ENCODE measurements around the gene KANSL1. TPM values are rescaled to one million over a fixed set of nuclear protein-coding genes. Genes with fewer than 3 reads are reported as not detected.

Gene KANSL1
- total and polyA plus RNA-seq, 2 donors (not counting 1 experiment from before 2014, with no cell fraction given) = 36.8 to 233 TPM

DNA sequence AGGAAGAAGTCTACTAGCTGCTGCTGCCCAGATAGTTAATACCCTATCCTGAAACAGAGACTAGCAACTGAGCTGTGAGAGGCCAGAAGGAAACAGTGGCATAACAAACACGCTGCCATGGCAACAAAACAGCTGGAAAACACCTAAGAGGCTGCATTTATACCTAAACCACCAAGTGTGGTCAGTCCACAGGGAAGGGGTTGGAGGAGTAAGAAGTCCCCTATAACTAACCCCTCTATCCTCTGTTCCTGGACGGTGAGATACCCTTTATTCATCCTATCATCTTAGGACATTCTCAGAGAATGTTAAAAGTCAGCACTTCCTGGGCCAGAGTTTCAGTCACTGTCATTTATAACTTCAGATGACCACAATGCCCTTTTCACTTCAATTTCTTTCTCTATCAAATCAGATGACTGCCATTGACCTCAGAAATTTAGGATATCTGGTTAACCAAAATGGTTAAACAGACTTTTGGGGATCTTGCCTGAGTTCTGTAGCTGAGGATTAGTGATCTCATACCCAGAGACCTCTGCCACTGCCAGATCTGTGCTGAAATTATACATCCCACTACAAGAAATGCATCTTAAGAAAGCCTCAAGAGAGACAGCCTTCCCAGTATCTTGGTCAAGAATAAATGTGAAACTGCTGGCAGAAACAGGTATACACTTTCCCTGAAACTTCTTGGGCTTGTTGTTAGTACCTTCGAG lies 158.0 kb downstream of the KANSL1 start:
- Mint-ChIP-seq H3K4me1 (peaks cover 3% of the 10 kb centered on the region), H3K4me3 (no peak overlapping the region), H3K9me3 (ENCODE audit: insufficient read depth) (no peaks in the 10 kb centered on the region), H3K27me3 (no peaks in the 10 kb centered on the region), H3K27ac (peak overlapping the region; percentile 37)
- H3K9ac ChIP-seq (ENCODE audit: low read length) = no peak overlapping the region
- no peak overlapping the region for H3K4me3 ChIP-seq (ENCODE audit: control extremely low read depth in 1 of 5, extremely low read depth in 1 of 5, insufficient read depth in 1 of 5, low read depth in 2 of 5, low read length in 4 of 5)
- no peaks in the 10 kb centered on the region for H3K79me2 ChIP-seq (ENCODE audit: control insufficient read depth, insufficient read depth, low read length)
- ChIA-PET CTCF (interaction anchor here (0.7 to 3.1 kb wide), 6 partner anchors 7 to 177 kb away, joined by 3 to 16 read pairs (median 4); no protein-coding TSS in a partner anchor), POLR2A (no interaction called here)
- H3K4me2 ChIP-seq (replicated peaks; ENCODE audit: low read depth, low read length, poor library complexity, severe bottlenecking) = no peak overlapping the region
- H3K27ac ChIP-seq (ENCODE audit: low read length in 2 of 2) = peak overlapping the region in 1 of 2 donors; percentile 67
- no peak overlapping the region for H2AFZ ChIP-seq (ENCODE audit: insufficient read depth, low read depth, low read length, poor library complexity, severe bottlenecking)
- no peaks in the 10 kb centered on the region for H4K20me1 ChIP-seq (ENCODE audit: control insufficient read depth, insufficient read depth, low read length, poor library complexity, severe bottlenecking)
- peaks cover 0 to 2% of the 10 kb centered on the region in 2 donors for H3K4me1 ChIP-seq (ENCODE audit: control insufficient read depth in 2 of 2, insufficient read depth in 2 of 2, low read length in 2 of 2)
- H3K36me3 ChIP-seq (replicated peaks in 1 of 2; ENCODE audit: control extremely low read depth in 1 of 2, control insufficient read depth in 1 of 2, extremely low read depth in 1 of 2, insufficient read depth in 2 of 2, low read length in 1 of 2) = peaks cover 4 to 97% of the 10 kb centered on the region in 2 experiments
- H3K9me3 ChIP-seq (ENCODE audit: control extremely low read depth in 1 of 3, control insufficient read depth in 2 of 3, insufficient read depth in 1 of 3, low read length in 2 of 3) = no peaks in the 10 kb centered on the region
- intact Hi-C loops (cut with micrococcal nuclease) = no loop called here
- H3K27me3 ChIP-seq (replicated peaks in 1 of 4; ENCODE audit: control extremely low read depth in 1 of 4, control insufficient read depth in 3 of 4, insufficient read depth in 4 of 4, low read length in 3 of 4) = no peaks in the 10 kb centered on the region
- 60% methylated on average over 1 of the region's 3 CpGs for WGBS (ENCODE audit: insufficient coverage)
- ATAC-seq (ENCODE audit: low read depth) = no peak
- DNase-seq = peak; percentile 26
- no peak for TF ChIP-seq EZH2 (IDR thresholded peaks at IDR 0.05; ENCODE audit: borderline replicate concordance, insufficient read depth, low read depth, low read length, poor library complexity, severe bottlenecking)
- TF ChIP-seq, protein P1, sequence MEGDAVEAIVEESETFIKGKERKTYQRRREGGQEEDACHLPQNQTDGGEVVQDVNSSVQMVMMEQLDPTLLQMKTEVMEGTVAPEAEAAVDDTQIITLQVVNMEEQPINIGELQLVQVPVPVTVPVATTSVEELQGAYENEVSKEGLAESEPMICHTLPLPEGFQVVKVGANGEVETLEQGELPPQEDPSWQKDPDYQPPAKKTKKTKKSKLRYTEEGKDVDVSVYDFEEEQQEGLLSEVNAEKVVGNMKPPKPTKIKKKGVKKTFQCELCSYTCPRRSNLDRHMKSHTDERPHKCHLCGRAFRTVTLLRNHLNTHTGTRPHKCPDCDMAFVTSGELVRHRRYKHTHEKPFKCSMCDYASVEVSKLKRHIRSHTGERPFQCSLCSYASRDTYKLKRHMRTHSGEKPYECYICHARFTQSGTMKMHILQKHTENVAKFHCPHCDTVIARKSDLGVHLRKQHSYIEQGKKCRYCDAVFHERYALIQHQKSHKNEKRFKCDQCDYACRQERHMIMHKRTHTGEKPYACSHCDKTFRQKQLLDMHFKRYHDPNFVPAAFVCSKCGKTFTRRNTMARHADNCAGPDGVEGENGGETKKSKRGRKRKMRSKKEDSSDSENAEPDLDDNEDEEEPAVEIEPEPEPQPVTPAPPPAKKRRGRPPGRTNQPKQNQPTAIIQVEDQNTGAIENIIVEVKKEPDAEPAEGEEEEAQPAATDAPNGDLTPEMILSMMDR (IDR thresholded peaks at IDR 0.05) = no peak

- Histone ChIP-seq H3K9me3 (ENCODE audit: control extremely low read depth in 1 of 3, control insufficient read depth in 2 of 3, insufficient read depth in 1 of 3, low read length in 2 of 3) (peaks cover 0 to 3% (median 2%) of the 10 kb centered on the region in 3 donors), H3K4me3 (ENCODE audit: control extremely low read depth in 1 of 5, extremely low read depth in 1 of 5, insufficient read depth in 1 of 5, low read depth in 2 of 5, low read length in 4 of 5) (no peak overlapping the region), H3K4me1 (ENCODE audit: control insufficient read depth in 2 of 2, insufficient read depth in 2 of 2, low read length in 2 of 2) (peaks cover 14 to 17% of the 10 kb centered on the region in 2 donors), H3K79me2 (ENCODE audit: control insufficient read depth, insufficient read depth, low read length) (no peaks in the 10 kb centered on the region), H3K4me2 (replicated peaks; ENCODE audit: low read depth, low read length, poor library complexity, severe bottlenecking) (no peak overlapping the region), H3K36me3 (replicated peaks in 1 of 2; ENCODE audit: control extremely low read depth in 1 of 2, control insufficient read depth in 1 of 2, extremely low read depth in 1 of 2, insufficient read depth in 2 of 2, low read length in 1 of 2) (peaks cover 4 to 80% of the 10 kb centered on the region in 2 experiments), H2AFZ (ENCODE audit: insufficient read depth, low read depth, low read length, poor library complexity, severe bottlenecking) (no peak overlapping the region), H3K27ac (ENCODE audit: low read length in 2 of 2) (no peak overlapping the region), H3K9ac (ENCODE audit: low read length) (no peak overlapping the region), H3K27me3 (replicated peaks in 1 of 4; ENCODE audit: control extremely low read depth in 1 of 4, control insufficient read depth in 3 of 4, insufficient read depth in 4 of 4, low read length in 3 of 4) (no peaks in the 10 kb centered on the region), H4K20me1 (ENCODE audit: control insufficient read depth, insufficient read depth, low read length, poor library complexity, severe bottlenecking) (no peaks in the 10 kb centered on the region)
- H3K4me3 Mint-ChIP-seq = no peak overlapping the region
- H3K27ac Mint-ChIP-seq = no peak overlapping the region
- TF ChIP-seq EZH2 (IDR thresholded peaks at IDR 0.05; ENCODE audit: borderline replicate concordance, insufficient read depth, low read depth, low read length, poor library complexity, severe bottlenecking) = no peak
- TF ChIP-seq, protein P1 (IDR thresholded peaks at IDR 0.05) = no peak
- intact Hi-C loops (cut with micrococcal nuclease) = no loop called here
- ChIA-PET POLR2A (interaction anchor here (0.6 kb wide), 1 partner anchor 1292 kb away, joined by 6 read pairs; no protein-coding TSS in a partner anchor), CTCF (interaction anchor here (0.7 to 3.1 kb wide), 3 partner anchors 11 to 25 kb away, joined by 3 to 16 read pairs (median 3); no protein-coding TSS in a partner anchor)
- peaks cover 16% of the 10 kb centered on the region for H3K4me1 Mint-ChIP-seq
- 94% methylated on average over 2 of the region's 3 CpGs for WGBS (ENCODE audit: insufficient coverage)
- ATAC-seq (ENCODE audit: low read depth) (no peak), DNase-seq (no peak)
- H3K27me3 Mint-ChIP-seq = no peaks in the 10 kb centered on the region
- no peaks in the 10 kb centered on the region for H3K9me3 Mint-ChIP-seq (ENCODE audit: insufficient read depth)
Observed at GRCh38 chr17:46033392-46033791, 159.8 kb downstream of the KANSL1 start.
